Esophagus muscularis mucosa (tissue), 4 donors: ENCODE measurements around the gene FAM193B. TPM values are rescaled to one million over a fixed set of nuclear protein-coding genes. Genes with fewer than 3 reads are reported as not detected.

Experiments
- DNase-seq: peaks from one replicate; pipeline ENCODE4 v3.0.0-alpha.2; 2017; ENCODE audit errors: extremely low spot score
- H3K27ac ChIP-seq, 4 donors: fragments of 200-600 bp; sonication (generic); replicated peaks in 1 of 4; 1 replicate in 3 of 4; 2 replicates in 1 of 4; pipeline ENCODE4 v1.5.1; 2016 to 2019; ENCODE audit warnings: mild to moderate bottlenecking in 1 of 4
- H3K27me3 ChIP-seq, 4 donors: fragments of 200-600 bp; sonication (generic); one replicate each; pipeline versions ENCODE4 v1.5.1 to v1.6.0; 2016 to 2019
- H3K36me3 ChIP-seq, 4 donors: fragments of 200-600 bp; sonication (generic); one replicate each; pipeline ENCODE4 v1.5.1; 2016 to 2019
- H3K4me1 ChIP-seq, 4 donors: fragments of 200-600 bp; sonication (generic); one replicate each; pipeline ENCODE4 v1.5.1; 2016 to 2019
- H3K4me3 ChIP-seq, 4 donors: fragments of 200-600 bp; sonication (generic); 1 replicate in 2 of 4; 2 replicates in 2 of 4; pipeline ENCODE4 v1.5.1; 2016 to 2019; ENCODE audit warnings: mild to moderate bottlenecking in 4 of 4, moderate library complexity in 1 of 4
- H3K9me3 ChIP-seq, 4 donors: fragments of 200-600 bp; sonication (generic); 1 replicate in 3 of 4; 2 replicates in 1 of 4; pipeline ENCODE4 v1.5.1; 2016 to 2019
- EP300 ChIP-seq: sonication (generic); formaldehyde crosslinking; IDR thresholded peaks from one replicate; pipeline ENCODE4 v1.6.1; 2017; ENCODE audit warnings: antibody characterized with exemption
- POLR2A ChIP-seq: fragments of 450-650 bp; IDR thresholded peaks from one replicate; pipeline ENCODE4 v1.6.1; 2017; ENCODE audit warnings: antibody characterized with exemption, moderate library complexity, mild to moderate bottlenecking, low read depth
- POLR2AphosphoS5 ChIP-seq, 2 donors: sonication (generic); formaldehyde crosslinking; IDR thresholded peaks; one replicate each; pipeline ENCODE4 v1.6.1; 2017; ENCODE audit warnings: antibody characterized with exemption in 2 of 2
- WGBS: methylation state at CpG from one replicate; pipeline ENCODE4 v1.1.5; 2018; 5-methylcytosine and 5-hydroxymethylcytosine counted together
- intact Hi-C: fragments of 100-400 bp; cut with DNase I; formaldehyde crosslinking; loops from one replicate; pipeline ENCODE4 v1.15.1; 2023
- total RNA-seq, 4 donors: library from RNA; depleted of rRNA; stranded (reverse); fragments of >200 nt; gene quantifications; one replicate each; pipeline versions ENCODE4 v1.1.0 to v1.2.1, GENCODE V29; 2016
- TF ChIP-seq, protein P1 (sequence below), 3 experiments: fragments of 200-600 bp in 2 of 3; fragments of 450-650 bp in 1 of 3; sonication (generic) in 2 of 3; IDR thresholded peaks; one replicate each; pipeline ENCODE4 v1.5.1; 2017 to 2019; ENCODE audit warnings: antibody characterized with exemption in 3 of 3, mild to moderate bottlenecking in 2 of 3, moderate library complexity in 1 of 3

The FAM193B gene
- total RNA-seq, 4 donors from 2014 or later, result 24.4 to 65.6 (median 50.7) TPM

GRCh38 chr5:177507165-177507564 lies 47.2 kb downstream of the FAM193B start:
- Histone ChIP-seq H3K4me3 (no peak overlapping the region), H3K36me3 (peaks cover 14 to 33% (median 25%) of the 10 kb centered on the region in 4 donors), H3K9me3 (no peaks in the 10 kb centered on the region), H3K27ac (no peak overlapping the region), H3K27me3 (no peaks in the 10 kb centered on the region), H3K4me1 (peaks cover 0 to 12% (median 5%) of the 10 kb centered on the region in 4 donors)
- intact Hi-C loops, result no loop called here
- no peak for TF ChIP-seq EP300
- TF ChIP-seq POLR2A, result no peak
- TF ChIP-seq POLR2AphosphoS5 (IDR thresholded peaks at IDR 0.05), result no peak
- TF ChIP-seq, protein P1, sequence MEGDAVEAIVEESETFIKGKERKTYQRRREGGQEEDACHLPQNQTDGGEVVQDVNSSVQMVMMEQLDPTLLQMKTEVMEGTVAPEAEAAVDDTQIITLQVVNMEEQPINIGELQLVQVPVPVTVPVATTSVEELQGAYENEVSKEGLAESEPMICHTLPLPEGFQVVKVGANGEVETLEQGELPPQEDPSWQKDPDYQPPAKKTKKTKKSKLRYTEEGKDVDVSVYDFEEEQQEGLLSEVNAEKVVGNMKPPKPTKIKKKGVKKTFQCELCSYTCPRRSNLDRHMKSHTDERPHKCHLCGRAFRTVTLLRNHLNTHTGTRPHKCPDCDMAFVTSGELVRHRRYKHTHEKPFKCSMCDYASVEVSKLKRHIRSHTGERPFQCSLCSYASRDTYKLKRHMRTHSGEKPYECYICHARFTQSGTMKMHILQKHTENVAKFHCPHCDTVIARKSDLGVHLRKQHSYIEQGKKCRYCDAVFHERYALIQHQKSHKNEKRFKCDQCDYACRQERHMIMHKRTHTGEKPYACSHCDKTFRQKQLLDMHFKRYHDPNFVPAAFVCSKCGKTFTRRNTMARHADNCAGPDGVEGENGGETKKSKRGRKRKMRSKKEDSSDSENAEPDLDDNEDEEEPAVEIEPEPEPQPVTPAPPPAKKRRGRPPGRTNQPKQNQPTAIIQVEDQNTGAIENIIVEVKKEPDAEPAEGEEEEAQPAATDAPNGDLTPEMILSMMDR (IDR thresholded peaks at IDR 0.05), result no peak
- DNase-seq, result no peak
- whole genome bisulfite sequencing, result 84% methylated on average over 9 of the region's 9 CpGs

GRCh38 chr5:177505075-177505474 lies 49.3 kb downstream of the FAM193B start:
- TF ChIP-seq, protein P1 (IDR thresholded peaks at IDR 0.05), result no peak
- no peak for TF ChIP-seq EP300
- TF ChIP-seq POLR2A, result no peak
- no peak for TF ChIP-seq POLR2AphosphoS5 (IDR thresholded peaks at IDR 0.05)
- no peak for DNase-seq
- no peaks in the 10 kb centered on the region for H3K27me3 ChIP-seq
- no peak overlapping the region for H3K27ac ChIP-seq
- H3K9me3 ChIP-seq, result no peaks in the 10 kb centered on the region
- peaks cover 10 to 21% (median 15%) of the 10 kb centered on the region in 4 donors for H3K4me1 ChIP-seq
- intact Hi-C loops, result no loop called here
- H3K36me3 ChIP-seq, result peaks cover 0 to 12% (median 5%) of the 10 kb centered on the region in 4 donors
- 88% methylated on average over 4 of the region's 4 CpGs for WGBS
- no peak overlapping the region for H3K4me3 ChIP-seq

DNA sequence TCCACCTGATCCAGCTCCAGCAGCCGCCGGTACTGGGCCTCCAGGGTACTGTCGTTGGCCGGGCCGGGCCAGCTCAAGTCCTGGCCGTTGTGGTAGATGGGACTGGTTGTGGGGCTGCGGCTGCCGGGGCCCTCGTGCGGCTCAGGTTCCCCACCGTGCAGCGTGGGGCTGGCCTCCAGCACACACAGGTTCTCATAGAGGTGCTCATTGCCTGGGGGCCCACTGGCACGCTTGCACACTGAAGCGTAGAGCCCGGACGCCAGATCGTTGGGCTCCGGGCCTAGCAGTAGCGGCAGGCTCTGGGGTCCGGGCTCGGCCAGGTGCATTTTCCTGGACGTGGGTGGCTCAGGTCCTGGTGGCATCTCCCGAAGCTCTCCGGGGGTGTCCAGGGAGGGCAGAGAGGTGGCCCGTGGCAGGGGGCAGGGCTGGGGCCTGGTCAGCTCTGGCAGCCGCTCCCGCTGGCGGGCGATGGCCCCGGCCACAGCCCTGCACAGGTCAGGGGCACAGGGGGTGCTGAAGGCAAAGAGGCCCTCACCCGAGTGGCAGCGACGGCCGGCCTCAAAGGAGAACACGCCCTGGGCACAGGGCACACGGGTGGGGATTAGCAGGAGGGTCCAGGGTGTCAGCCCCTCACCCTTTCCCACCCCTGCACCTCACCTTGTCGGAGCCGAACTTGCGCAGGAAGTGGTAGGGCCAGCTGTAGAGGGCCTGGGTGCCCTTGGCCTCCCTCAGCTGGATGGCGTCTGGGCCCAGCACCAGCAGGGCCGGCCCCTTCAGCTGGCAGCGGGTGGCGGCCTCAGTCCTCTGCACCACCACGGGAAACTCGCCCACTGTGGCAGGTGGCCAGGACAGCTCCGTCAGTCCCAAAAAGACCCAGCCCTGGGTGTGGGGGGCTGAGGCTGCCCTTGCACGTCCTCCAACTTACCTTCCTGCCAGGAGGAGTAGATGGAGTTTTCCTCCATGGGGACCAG lies 50.0 kb downstream of the FAM193B start:
- Histone ChIP-seq H3K4me3 (no peak overlapping the region), H3K27me3 (no peaks in the 10 kb centered on the region), H3K9me3 (no peaks in the 10 kb centered on the region), H3K36me3 (peaks cover 0 to 11% (median 3%) of the 10 kb centered on the region in 4 donors), H3K27ac (no peak overlapping the region), H3K4me1 (peaks cover 8 to 21% (median 12%) of the 10 kb centered on the region in 4 donors)
- WGBS, result 91% methylated on average over 16 of the region's 47 CpGs
- no peak for TF ChIP-seq POLR2AphosphoS5 (IDR thresholded peaks at IDR 0.05)
- TF ChIP-seq, protein P1 (IDR thresholded peaks at IDR 0.05), result no peak
- no peak for TF ChIP-seq EP300
- TF ChIP-seq POLR2A, result no peak
- intact Hi-C loops, result loop anchor here (5.0 kb wide), 1 partner anchor 102 kb away; the partner anchor contains the start of gene PFN3
- DNase-seq, result no peak

GRCh38 chr5:177503351-177504085 lies 50.8 kb downstream of the FAM193B start:
- Histone ChIP-seq H3K4me3 (no peak overlapping the region), H3K27me3 (no peaks in the 10 kb centered on the region), H3K27ac (no peak overlapping the region), H3K4me1 (peaks cover 10 to 19% (median 15%) of the 10 kb centered on the region in 4 donors), H3K9me3 (no peaks in the 10 kb centered on the region), H3K36me3 (peaks cover 0 to 11% (median 3%) of the 10 kb centered on the region in 4 donors)
- intact Hi-C loops, result loop anchor here (5.0 kb wide), 1 partner anchor 101 kb away; the partner anchor contains the start of gene PFN3
- no peak for DNase-seq
- WGBS, result 84% methylated on average over 14 of the region's 24 CpGs
- TF ChIP-seq POLR2A (no peak), EP300 (no peak), POLR2AphosphoS5 (IDR thresholded peaks at IDR 0.05) (no peak)
- TF ChIP-seq, protein P1 (IDR thresholded peaks at IDR 0.05), result no peak
